DMS53 (cell line): ENCODE data around the gene HEATR5B.
"Not testable (repeated sequence)": the region's sequence is repeated elsewhere in the genome, so short reads cannot be mapped to it uniquely, and the experiment has no call there.

Experiments
- DNase-seq: peaks from one replicate; lab custom pipeline; 2025; lab: John Stamatoyannopoulos, UW

The HEATR5B gene

DNA sequence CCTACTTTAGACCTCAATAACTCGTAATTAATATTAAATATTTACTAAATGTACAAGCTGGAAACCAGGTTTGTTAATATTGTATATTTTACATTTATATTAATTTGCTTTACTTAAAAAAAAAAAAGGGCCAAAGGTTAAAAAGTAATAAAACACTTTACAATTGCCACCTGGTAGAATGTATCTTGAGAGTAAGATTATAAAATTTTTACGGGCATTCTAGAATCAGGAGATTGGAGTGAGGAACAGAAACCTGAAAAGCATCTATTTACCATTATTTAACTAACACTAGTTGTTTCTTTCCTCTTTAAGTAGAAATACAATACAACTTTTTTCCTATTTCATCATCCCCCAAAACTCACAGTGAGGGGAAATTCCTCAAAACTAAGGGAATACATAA lies 102.3 kb downstream of the HEATR5B start:
- DNase-seq: no peak

DNA sequence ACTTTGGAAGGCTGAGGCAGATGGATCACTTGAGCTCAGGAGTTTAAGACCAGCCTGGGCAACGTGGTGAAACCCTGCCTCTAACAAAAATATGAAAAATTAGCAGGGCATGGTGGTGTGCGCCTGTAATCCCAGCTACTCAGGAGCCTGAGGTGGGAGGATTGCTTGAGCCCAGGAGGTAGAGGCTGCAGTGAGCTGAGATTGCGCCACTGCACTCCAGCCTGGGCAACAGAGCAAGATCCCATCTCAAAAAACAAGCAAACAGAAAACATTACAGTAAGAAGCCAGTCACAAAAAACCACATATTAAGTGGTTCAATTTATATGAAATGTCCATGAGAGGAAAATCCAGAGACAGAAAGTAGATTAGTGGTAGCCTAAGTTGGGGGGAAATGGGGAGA lies 105.2 kb downstream of the HEATR5B start:
- not testable (repeated sequence) for DNase-seq

DNA sequence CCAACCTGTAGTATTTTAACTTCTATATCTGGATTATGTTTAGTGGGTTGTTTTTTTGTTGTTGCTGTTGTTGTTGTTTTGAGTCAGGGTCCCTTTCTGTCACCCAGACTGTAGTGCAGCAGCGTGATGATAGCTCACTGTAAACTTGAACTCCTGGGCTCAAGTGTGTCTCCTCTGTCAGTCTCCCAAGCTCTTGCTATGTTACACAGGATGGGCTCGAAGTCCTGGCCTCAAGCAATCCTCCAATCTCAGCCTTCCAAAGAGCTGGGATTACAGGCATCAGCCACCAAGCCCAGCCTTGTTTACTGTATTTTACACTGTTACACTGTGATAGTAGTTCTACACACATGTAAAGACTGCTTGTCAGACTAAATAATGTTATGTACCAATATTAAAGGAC lies 108.1 kb downstream of the HEATR5B start:
- no peak for DNase-seq

DNA sequence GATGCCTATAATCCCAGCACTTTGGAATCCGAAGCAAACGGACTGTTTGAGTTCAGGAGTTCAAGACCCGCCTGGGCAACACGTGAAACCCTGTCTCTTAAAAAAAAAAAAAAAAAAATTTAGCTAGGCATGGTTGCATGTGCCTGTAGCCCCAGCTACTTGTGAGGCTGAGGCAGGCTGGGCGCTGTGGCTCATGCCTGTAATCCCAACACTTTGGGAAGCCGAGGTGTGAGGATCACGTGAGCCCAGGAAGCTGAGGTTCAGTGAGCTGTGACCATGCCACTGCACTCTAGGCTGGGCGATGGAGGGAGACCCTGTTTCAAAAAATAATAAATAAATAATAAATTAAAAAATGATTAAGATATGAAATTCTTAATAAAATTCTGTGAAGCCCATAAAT lies 108.9 kb downstream of the HEATR5B start:
- no peak for DNase-seq

DNA sequence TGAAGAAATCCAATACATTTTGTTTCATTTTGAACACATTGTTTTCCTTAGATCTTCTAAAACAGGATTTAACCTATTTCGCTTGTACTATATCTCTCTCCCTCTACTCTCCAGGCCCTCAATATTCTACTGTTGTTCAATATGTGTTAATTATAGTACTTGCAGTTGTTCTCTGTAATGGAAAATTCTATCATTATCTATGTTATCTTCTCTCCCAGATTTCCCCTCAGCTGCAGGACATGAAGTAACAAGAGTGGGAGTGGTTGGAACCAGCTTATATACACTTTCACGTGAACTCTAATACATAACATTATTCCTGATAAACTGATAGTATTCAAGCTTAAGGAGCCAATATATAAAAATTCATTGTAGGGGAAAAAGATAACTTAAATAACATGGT lies 110.9 kb downstream of the HEATR5B start:
- DNase-seq: no peak

DNA sequence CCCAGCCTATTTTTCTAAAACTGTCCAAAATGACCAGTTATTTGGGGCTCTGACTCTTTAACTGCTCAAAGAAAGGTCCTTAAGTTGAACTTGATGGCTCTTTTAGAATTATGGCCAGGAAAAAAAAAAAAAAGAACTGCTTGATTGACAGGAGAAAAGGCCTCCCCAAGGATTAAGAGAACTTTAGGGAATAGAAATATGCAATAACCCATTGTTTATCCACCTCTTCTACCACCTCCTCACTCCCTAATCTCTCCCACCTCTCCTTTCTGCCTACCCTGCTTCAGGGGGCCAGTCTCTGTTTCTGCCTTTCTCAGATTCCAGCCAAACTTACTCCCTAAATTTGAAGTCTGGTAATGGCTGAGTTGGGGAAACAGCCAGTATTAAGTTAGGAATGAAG lies 112.2 kb downstream of the HEATR5B start:
- DNase-seq: no peak

DNA sequence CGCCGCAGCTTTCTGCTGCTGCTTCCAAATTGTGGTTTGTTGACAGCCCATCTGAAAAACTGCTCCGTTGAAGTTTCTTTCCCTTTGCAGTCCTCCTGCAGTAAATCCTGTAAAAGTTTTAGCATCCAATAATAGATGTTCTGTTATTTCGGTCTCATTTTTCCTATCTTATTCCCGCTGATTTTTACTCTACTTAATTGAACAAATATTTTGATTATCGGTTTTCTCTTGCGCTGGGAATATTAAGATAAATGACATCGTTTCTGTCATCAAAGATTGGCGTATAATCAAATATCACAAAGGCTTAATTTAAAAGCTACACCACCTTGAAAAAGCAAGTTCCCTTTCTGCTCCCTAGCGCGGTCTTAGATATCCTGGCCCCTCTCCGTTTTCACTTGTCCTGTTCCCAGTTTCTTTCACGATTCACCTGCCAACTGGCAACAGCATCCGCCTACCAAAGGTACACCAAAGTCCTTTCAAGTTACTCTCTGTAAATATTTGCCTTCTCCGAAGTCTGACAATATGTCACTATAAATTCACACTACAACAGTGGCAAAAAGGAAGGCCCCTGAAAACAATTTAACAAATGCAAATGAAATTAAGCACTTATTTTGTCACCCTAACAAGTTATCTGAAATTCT lies 116.8 kb downstream of the HEATR5B start:
- peak; percentile 65 for DNase-seq

DNA sequence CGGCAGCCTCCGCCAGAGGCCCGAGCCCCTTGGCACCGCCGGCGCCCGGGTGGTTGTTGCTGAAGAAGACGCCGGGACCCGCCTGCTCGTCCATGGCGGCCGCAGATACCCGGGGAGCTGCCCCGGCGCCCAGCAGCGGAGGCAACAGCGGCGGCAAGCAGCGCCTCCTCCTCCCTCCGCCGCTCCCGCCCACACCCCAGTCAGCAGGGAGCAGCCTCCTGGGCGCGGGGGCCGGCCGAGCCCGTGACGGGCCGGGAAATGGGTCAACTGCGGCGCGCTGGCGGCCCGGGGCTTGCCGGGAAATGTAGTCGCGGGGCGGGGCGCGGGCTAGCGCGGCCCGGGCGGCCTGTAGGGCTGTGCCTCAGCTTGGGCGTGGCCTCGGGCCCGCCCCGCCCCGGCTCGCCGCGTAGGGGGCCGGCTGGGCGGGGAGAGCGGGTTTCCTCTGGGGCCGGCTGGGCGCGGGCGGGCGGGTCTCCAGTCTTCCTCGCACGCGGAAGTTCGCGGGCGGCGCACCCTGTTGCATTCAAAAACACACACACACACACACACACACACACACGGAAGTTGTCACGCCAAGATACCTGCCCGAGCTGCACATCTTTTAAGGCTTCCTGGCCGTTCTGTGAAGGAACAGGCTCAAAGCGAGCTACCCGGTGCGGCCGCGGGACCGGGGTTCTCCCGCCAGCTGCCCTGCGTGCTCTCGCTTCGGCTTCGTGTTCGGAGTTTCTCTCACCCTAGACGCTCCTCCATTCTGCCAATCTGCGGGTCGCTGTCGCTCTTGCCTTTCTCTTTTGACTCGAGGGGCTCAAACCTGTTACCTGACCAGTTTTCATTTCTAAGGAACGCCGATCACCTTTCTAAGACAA lies 117.6 kb downstream of the HEATR5B start, which contains the start of gene STRN:
STRN (minus strand) TSS at position 167 of the 866 bp plus-strand sequence; CDS start at position 94, 73 bp downstream.
- peak; percentile 96 for DNase-seq

DNA sequence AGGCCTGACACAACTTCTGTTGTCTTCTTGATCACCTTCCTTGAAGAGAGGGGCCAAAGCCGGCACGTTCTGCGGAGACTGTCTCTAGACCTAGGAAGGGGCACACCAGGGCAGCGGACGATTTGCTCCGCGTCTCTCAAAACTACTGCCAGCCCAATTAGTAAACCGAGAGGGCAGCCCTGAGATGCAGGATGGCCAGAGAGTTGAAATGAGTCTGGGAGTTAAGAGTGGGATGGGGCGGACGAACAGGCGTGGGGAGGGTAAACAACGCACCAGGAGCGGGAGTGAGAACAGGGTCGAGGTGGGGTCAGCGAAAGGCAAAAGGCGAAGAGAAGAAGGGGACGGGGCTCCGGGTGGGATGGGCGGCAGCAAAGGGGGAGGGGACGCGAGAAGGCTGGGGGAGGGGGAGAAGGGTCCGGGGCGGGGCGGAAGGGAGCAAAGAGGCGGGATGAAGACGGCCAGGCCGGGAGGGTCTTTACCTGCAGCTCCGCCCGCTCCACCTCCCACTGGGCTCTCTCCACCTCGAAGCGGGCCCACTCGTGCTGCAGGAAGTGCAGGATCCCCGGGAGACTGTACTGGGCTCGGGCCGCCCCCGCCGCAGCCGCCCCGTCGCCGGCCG lies 118.3 kb downstream of the HEATR5B start:
- no peak for DNase-seq

DNA sequence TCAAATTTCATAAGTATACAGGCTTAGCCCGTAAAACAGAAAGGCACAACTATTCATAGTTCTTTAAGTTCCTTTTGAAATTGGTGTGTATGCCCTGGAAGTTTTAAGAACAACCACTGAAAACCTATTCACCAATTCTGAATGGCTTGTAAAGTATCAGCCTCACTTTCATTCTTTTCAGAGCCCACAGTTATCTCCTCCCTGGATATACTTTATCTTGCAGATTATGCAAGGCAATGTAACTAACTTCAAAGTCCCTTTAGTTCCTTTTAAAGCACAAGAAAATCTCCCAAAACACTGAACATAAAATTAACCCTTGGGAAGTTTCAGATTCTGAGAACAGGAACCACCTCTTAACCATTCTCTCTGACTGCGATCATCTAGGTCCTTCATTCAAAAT lies 119.0 kb downstream of the HEATR5B start:
- no peak for DNase-seq

DNA sequence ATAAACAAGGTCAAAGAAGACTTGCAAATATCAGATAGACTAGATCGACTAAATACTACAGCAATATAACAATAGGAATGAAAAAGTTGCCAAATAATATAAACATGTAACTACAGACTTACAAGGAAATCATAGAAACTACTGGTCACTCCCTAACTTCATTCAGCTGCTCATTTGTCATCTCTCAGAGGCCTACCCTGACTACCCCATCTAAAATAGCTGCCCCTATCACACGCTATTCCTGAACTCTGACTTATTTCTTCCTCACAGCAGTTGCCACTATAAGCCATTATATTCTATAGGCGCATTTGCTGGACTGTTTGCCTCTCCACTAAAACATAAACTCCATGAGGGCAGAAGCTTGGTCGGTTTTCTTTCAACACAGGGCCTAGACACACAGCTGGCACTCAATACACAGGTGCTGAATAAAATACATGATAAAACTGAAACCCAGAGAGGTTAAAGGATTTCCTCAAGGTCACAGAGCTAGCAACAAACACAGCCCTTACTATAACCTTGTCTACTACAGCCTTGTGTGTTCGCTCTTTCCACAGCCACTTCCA lies 119.6 kb downstream of the HEATR5B start:
- no peak for DNase-seq

DNA sequence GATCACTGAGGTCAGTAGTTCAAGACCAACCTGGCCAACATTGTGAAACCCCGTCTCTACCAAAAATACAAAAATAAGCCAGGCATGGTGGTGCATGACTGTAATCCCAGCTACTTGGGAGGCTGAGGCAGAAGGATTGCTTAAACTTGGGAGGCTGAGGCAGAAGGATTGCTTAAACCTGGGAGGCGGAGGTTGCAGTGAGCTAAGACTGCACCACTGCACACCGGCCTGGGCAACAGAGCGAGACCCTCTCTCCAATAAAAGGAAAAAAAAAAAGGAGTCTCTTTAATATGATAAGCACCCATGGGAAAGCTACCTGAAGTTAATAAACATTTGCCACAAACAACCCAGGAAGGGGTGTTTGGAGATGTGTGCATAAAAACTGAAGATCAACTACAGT lies 120.4 kb downstream of the HEATR5B start:
- no peak for DNase-seq

DNA sequence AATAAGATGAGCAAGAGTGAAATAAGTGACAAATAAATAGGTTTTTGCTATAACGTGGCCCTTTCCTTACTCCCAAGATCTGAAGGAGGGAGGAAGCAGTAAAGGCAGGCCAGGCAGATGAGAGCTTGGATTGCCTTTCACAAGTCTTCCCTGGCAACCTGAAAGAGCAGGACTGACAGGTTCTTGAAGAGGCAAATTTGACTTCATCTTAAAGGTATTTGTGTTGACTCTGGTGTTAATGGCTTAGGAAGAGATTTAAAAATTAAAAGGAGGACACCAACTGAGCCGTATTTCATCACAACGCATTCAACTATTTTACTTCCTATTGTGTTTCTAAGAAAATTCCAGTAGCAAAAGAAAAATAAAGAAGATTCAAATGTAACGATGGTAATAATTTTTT lies 121.1 kb downstream of the HEATR5B start:
- peak; percentile 5 for DNase-seq

DNA sequence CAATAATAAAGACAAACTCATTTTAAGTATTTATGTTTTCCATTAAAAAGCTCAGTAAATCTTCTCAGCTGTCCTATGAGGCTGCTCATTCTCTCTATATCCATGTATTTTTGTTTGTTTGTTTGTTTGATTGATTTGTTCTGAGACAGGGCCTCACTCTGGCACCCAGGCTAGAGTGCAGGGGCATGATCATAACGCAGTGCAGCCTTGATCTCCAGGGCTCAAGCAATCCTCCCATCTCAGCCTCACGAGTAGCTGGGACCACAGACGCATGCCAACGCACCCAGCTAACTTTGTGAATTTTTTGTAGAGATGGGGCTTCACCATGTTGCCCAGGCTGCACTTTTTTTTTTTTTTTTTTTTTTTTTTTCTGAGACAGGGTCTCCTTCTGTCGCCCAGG lies 123.4 kb downstream of the HEATR5B start:
- no peak for DNase-seq

DNA sequence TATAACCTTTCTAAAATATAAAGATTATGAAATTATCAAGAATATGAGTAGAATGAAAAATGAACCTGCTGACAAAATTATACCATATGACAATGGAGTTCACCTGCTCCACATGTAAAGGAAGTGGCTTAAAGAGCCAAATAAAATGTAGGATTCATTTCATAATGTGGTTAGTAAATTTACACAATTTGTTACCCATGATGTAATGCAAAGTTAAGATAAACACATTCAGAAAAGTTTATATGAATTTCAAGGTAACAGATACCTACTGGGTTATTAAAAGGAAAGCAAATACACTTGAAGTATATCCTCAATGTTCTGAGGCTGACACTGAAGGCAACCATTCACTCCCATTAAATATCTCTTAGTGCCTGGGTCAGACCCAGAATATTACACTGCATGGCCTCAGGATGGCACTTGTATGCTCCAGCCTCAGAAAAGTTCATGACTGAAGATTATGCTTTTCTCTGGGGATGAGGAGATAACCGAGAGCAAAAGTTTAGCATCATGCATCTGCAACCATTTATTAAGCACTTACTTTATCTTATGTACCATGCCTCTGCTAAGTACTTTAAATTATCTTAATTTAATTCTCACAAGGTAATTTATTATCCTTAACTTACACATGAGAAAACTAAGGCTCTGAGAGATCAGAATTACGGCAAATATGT lies 124.0 kb downstream of the HEATR5B start:
- DNase-seq: no peak

DNA sequence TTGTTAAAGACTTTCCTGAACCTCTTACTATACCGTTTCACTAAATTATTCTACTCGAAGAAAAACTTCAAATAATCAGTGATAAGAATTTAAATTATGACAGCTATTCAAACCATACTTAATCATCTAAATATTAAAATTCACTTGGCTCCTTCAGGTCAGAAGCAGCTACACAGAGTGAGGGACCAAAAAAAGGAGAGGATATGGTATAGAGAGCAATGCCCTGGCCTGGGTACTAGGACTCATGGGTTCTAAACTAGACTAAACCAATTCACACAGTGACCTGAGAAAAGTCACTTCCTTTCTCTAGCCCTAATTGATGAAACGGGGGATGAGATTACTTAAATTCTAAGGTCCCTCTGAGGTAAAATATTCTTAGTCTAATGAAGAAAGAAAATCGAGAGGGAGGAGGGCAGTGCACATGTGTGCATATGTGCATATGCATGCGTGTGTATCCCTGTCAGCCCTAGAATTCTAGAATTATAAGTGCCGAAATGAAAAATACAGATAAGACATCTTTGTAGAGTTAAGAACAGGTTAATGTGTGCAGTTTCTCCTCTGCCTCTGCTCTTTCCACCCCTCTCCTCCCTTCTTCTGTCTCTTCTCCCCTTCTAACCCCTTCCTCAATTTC lies 129.1 kb downstream of the HEATR5B start:
- no peak for DNase-seq

DNA sequence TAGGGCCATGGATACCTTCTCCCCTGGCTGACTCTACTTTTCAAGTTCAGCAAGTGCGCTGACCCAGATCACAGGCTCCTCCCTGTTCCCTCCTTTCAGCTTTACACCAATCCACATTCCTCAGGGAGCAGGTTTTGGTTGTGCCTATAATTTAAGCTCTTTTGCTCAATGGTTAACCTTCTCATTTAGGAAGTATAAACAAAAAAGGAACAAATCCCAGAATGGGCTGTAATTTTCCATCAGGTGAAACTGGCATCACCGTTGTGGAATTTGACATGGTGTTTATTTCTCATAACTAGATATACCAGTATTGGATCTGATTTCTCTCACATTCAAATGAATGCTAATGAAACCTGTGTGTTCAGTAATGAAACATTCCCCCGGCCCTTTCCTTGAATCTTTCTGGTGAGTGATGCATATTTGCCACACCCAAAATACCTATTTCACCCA lies 131.4 kb downstream of the HEATR5B start:
- DNase-seq: no peak

DNA sequence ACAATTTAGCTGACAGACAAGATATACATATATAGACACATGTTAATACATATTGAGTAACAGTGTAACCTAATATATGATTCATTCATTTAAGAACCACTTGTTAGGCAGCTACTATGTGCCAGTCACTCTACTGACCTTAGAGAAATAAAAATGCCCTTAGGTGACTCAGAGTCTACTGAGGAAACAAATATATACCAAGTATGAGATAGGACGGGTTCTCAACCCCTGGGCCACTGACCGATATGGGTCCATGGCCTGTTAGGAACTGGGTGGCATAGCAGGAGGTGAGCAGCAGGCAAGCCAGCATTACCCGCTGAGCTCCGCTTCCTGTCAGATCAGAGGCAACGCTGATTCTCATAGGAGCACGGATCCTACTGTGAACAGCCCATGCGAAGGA lies 132.6 kb downstream of the HEATR5B start:
- peak; percentile 19 for DNase-seq

DNA sequence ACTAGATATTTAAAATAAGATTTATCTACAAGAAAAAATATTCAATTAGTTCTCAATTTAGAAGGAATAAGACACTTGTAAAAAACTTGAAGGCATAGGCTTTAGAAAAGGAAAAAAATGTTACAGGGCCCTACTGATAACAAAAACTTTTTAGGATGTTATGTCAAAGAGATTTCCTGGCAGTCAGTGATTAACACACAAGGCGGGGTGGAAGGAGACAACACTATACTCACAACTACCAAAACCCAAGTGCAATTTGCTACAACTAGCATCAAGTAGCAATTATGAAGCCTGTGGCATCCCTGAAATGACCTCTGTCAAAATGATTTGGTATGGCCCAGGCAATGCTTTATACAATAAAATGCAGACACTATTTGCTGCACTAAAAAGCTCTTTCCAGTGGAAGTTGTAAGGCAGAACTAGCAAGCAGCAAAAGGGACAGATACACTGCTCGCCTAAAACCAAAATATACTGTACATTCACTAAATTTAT lies 133.1 kb downstream of the HEATR5B start:
- DNase-seq: no peak

DNA sequence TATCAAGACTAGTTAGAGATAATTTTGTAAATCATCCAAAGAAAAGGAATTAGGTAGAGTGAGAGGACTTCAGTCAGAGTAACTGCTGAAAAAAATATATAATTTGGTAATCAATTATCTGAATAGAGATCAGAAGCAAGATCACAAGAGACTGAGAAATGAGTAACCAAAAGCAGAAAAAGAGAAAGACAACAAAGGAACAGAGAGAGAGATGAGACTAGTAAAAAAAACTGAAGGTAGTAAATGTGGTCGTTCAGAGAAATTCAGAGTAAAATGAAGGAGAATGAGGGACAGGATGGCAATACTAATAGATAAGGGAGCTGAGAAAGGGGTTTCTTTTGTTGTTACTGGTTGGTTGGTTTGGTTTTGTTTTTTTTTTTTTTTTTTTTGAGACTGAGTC lies 134.3 kb downstream of the HEATR5B start:
- DNase-seq: no peak

DNA sequence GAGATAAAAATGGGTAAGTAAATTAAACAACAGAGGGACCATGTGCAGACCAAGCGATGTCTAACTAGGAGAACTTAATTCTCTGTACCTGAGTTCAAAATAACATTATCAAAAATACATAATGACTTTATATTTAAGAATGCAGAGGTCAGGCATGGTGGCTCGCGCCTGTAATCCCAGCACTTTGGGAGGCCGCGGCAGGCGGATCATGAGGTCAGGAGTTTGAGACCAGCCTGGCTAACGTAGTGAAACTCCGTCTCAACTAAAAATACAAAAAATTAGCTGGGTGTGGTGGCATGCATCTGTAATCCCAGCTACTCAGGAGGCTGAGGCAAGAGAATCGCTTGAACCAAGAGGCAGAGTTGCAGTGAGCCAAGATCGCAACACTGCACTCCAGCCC lies 138.9 kb downstream of the HEATR5B start:
- not testable (repeated sequence) for DNase-seq
